HL-60 (cell line): ENCODE results near the gene BCHE.
A peak's percentile ranks its signal among the peaks of the same experiment; 100 is the strongest.

Source experiments
- DNase-seq, 2 experiments: peaks; one replicate each; pipeline ENCODE4 v3.0.0-alpha.2; 2010 to 2020; ENCODE audit warnings: low read depth in 1 of 2, low spot score in 1 of 2
- H3K27ac ChIP-seq: fragments of 250-450 bp; sonication (Bioruptor Pico); replicated peaks from 2 replicates; pipeline ENCODE4 v1.5.1; 2020; ENCODE audit warnings: mild to moderate bottlenecking, moderate library complexity
- H3K27me3 ChIP-seq: fragments of 250-450 bp; sonication (Bioruptor Pico); 2 replicates; pipeline ENCODE4 v1.5.1; 2021; ENCODE audit warnings: mild to moderate bottlenecking, moderate library complexity; ENCODE audit not compliant: insufficient read depth, poor library complexity, severe bottlenecking
- H3K4me3 ChIP-seq: replicated peaks from 2 replicates; pipeline ENCODE4 v1.5.1; 2011; ENCODE audit warnings: mild to moderate bottlenecking, control low read depth, low read length; ENCODE audit not compliant: insufficient read depth
- GABPA ChIP-seq: IDR thresholded peaks from 2 replicates; pipeline ENCODE4 v1.6.1; 2012; ENCODE audit warnings: low read depth
- POLR2AphosphoS5 ChIP-seq: IDR thresholded peaks from 2 replicates; pipeline ENCODE4 v1.6.1; 2012; ENCODE audit warnings: low read depth
- SPI1 ChIP-seq: IDR thresholded peaks from 2 replicates; pipeline ENCODE4 v1.6.1; 2012; ENCODE audit warnings: low read depth, mild to moderate bottlenecking, borderline replicate concordance
- TF ChIP-seq, protein P1 (sequence below): IDR thresholded peaks from 2 replicates; pipeline ENCODE4 v1.6.1; 2012; ENCODE audit warnings: low read depth; ENCODE audit not compliant: insufficient replicate concordance
- TF ChIP-seq, protein P2 (sequence below): IDR thresholded peaks from one replicate; pipeline ENCODE4 v1.5.1; 2011; ENCODE audit warnings: low read length, control low read depth, inconsistent platforms; ENCODE audit not compliant: insufficient read depth

BCHE gene

DNA sequence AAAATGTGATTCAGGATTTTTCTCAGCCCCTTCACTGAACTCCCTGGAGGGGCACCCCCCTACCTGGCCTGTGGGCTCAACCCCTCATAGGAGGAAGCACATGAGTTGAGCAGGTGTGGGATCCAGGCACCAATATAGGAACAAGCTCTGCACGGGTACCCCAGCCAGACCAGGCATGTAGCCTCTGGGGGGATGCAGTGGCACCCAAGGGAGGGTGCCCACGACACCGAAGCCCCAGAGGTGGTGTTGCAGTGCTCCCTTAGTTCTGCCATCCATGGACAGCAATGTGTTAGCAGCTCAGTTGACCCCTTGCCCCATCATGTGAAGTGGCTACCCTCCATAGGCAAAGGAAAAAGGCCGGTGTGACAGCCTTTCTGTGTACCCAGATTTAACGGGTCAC, 30.9 kb upstream of the BCHE start:
- no peak overlapping the region for H3K27ac ChIP-seq
- H3K27me3 ChIP-seq = no peaks in the 10 kb centered on the region
- TF ChIP-seq, protein P1, sequence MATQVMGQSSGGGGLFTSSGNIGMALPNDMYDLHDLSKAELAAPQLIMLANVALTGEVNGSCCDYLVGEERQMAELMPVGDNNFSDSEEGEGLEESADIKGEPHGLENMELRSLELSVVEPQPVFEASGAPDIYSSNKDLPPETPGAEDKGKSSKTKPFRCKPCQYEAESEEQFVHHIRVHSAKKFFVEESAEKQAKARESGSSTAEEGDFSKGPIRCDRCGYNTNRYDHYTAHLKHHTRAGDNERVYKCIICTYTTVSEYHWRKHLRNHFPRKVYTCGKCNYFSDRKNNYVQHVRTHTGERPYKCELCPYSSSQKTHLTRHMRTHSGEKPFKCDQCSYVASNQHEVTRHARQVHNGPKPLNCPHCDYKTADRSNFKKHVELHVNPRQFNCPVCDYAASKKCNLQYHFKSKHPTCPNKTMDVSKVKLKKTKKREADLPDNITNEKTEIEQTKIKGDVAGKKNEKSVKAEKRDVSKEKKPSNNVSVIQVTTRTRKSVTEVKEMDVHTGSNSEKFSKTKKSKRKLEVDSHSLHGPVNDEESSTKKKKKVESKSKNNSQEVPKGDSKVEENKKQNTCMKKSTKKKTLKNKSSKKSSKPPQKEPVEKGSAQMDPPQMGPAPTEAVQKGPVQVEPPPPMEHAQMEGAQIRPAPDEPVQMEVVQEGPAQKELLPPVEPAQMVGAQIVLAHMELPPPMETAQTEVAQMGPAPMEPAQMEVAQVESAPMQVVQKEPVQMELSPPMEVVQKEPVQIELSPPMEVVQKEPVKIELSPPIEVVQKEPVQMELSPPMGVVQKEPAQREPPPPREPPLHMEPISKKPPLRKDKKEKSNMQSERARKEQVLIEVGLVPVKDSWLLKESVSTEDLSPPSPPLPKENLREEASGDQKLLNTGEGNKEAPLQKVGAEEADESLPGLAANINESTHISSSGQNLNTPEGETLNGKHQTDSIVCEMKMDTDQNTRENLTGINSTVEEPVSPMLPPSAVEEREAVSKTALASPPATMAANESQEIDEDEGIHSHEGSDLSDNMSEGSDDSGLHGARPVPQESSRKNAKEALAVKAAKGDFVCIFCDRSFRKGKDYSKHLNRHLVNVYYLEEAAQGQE = no peak
- no peak for TF ChIP-seq GABPA
- no peak for TF ChIP-seq POLR2AphosphoS5
- no peak for TF ChIP-seq SPI1
- TF ChIP-seq, protein P2, sequence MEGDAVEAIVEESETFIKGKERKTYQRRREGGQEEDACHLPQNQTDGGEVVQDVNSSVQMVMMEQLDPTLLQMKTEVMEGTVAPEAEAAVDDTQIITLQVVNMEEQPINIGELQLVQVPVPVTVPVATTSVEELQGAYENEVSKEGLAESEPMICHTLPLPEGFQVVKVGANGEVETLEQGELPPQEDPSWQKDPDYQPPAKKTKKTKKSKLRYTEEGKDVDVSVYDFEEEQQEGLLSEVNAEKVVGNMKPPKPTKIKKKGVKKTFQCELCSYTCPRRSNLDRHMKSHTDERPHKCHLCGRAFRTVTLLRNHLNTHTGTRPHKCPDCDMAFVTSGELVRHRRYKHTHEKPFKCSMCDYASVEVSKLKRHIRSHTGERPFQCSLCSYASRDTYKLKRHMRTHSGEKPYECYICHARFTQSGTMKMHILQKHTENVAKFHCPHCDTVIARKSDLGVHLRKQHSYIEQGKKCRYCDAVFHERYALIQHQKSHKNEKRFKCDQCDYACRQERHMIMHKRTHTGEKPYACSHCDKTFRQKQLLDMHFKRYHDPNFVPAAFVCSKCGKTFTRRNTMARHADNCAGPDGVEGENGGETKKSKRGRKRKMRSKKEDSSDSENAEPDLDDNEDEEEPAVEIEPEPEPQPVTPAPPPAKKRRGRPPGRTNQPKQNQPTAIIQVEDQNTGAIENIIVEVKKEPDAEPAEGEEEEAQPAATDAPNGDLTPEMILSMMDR = no peak
- no peak overlapping the region for H3K4me3 ChIP-seq
- DNase-seq = no peak

- no peaks in the 10 kb centered on the region for H3K27me3 ChIP-seq
- H3K27ac ChIP-seq = no peak overlapping the region
- H3K4me3 ChIP-seq = no peak overlapping the region
- DNase-seq = no peak
- TF ChIP-seq, protein P2 = no peak
Measured at GRCh38 chr3:165859061-165859460, 21.8 kb upstream of the BCHE start.

DNA sequence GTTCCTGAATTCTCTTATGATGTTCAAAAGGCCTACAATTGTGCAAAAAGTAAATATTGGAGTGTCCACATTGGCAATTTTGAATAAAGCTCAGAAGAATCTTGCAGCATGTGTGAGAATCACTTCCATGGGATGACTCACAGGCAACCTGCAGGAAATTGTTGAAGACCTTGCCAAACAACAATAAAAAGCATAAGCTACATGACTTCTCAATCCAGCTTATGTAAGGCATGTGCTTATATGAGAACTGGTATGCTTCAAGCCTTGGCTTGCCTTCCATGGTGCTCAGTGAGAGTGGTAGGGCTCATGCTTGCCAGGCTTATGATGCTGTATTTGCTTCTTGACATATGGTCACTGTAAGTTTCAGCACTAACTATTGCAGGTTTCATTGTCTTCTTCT, 18.4 kb upstream of the BCHE start:
- Histone ChIP-seq H3K27ac (no peak overlapping the region), H3K27me3 (no peaks in the 10 kb centered on the region), H3K4me3 (no peak overlapping the region)
- no peak for TF ChIP-seq GABPA
- TF ChIP-seq, protein P1 = no peak
- no peak for TF ChIP-seq POLR2AphosphoS5
- TF ChIP-seq SPI1 = no peak
- TF ChIP-seq, protein P2 = no peak
- no peak for DNase-seq

DNA sequence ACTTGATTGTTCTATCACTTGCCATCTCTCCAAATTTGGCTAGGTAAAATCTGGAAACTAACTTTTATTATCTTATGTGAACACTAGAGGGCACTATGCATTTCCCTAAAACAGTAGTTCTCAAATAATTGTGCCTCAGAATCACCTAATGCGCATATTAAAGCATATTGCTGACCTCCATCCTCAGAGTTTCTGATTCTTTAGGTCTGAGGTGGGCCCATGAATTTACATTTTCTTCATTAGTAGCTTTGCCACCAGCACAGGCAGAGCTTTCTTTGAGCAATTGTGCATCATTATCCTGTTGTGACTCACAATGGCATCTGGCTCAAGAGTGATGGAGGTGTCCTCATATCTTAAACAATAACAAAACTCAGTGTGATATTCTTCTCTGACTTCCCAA, 17.5 kb upstream of the BCHE start:
- Histone ChIP-seq H3K27me3 (no peaks in the 10 kb centered on the region), H3K4me3 (no peak overlapping the region), H3K27ac (no peak overlapping the region)
- DNase-seq = no peak
- TF ChIP-seq GABPA = no peak
- TF ChIP-seq, protein P2 = peak; percentile 11
